Vagina (tissue), 2 donors: ENCODE results near the gene HDAC11.

Source experiments
- CTCF ChIP-seq, 3 experiments: fragments of 450-650 bp in 2 of 3; fragments of 200-600 bp in 1 of 3; sonication (generic) in 1 of 3; IDR thresholded peaks; one replicate each; pipeline ENCODE4 v1.5.1; 2017 to 2019; ENCODE audit warnings: antibody characterized with exemption in 3 of 3, mild to moderate bottlenecking in 2 of 3, moderate library complexity in 2 of 3
- POLR2A ChIP-seq, 2 donors: fragments of 450-650 bp; IDR thresholded peaks; one replicate each; pipeline ENCODE4 v1.6.1; 2017; ENCODE audit warnings: antibody characterized with exemption in 2 of 2, mild to moderate bottlenecking in 2 of 2, moderate library complexity in 2 of 2
- POLR2AphosphoS5 ChIP-seq, 2 donors: sonication (generic); formaldehyde crosslinking; IDR thresholded peaks; one replicate each; pipeline ENCODE4 v1.9.0; 2017; ENCODE audit warnings: antibody characterized with exemption in 2 of 2, mild to moderate bottlenecking in 2 of 2, low read depth in 1 of 2; ENCODE audit not compliant: insufficient read depth in 1 of 2

DNA sequence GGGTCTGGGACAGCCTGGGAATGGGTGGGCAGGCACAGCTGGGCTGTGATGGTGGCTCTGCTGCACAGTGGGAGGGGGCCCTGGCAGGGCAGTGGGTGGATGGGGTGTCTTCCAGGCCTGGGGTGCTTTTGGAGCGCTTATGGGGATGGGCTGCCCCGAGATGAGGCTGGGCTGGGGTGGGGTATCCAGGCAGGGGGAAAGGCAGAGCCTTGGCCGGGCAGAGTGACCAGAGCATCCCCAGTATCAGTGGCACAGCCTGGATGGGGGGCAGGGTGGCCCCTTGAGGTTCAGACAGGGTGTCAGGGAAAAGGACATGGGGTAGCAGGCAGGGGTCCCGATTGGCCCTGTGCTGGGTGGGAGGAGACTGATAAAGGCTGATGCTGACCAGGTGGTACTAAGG, 26.6 kb downstream of the HDAC11 start:
- no peak for TF ChIP-seq POLR2A (IDR thresholded peaks at IDR 0.05)
- TF ChIP-seq CTCF (IDR thresholded peaks at IDR 0.05): no peak
- TF ChIP-seq POLR2AphosphoS5 (IDR thresholded peaks at IDR 0.05; ENCODE audit: insufficient read depth in 1 of 2, low read depth in 1 of 2): no peak
